ENCODE results near the gene ASTL.

The ASTL gene

DNA sequence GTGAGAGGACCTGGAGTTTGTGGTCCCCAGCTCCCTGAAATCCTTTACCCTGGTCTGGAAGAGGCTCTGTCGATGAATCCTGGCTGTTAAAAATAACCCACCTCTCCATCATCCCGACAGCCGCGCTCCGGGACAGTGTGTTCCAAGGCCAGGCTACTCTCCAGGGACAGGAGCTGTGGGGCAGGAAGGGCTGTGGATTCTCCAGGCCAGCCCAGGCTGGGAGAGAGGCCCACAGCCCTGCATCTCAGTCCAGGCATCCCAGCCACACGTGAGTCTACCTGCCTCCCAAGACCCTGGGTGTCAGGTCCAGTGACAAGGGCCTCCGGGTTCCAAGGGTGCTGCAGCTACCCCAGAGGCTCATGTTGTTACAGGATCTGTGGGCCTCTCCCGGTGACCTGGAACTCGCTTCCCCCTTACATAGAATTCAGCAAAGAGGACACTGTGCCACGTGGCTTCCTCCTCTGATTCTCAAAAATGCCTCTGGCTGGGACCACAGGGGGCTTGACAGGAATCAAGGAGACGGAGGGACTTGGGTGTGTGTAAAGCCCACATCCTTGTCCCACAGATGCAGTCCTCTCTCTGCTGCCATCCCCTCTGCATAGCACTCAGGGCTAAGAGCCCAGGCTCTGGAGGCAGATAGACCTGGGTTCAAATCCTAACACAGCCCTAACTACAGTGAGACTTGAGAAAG is 39.3 kb downstream of the ASTL start:
- TF ChIP-seq, protein P1, sequence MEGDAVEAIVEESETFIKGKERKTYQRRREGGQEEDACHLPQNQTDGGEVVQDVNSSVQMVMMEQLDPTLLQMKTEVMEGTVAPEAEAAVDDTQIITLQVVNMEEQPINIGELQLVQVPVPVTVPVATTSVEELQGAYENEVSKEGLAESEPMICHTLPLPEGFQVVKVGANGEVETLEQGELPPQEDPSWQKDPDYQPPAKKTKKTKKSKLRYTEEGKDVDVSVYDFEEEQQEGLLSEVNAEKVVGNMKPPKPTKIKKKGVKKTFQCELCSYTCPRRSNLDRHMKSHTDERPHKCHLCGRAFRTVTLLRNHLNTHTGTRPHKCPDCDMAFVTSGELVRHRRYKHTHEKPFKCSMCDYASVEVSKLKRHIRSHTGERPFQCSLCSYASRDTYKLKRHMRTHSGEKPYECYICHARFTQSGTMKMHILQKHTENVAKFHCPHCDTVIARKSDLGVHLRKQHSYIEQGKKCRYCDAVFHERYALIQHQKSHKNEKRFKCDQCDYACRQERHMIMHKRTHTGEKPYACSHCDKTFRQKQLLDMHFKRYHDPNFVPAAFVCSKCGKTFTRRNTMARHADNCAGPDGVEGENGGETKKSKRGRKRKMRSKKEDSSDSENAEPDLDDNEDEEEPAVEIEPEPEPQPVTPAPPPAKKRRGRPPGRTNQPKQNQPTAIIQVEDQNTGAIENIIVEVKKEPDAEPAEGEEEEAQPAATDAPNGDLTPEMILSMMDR (IDR thresholded peaks at IDR 0.05; ENCODE audit: poor library complexity, severe bottlenecking), result no peak
- Histone ChIP-seq H3K27ac (ENCODE audit: poor library complexity, severe bottlenecking) (no peak overlapping the region), H3K9me3 (ENCODE audit: severe bottlenecking) (no peaks in the 10 kb centered on the region), H3K4me1 (ENCODE audit: insufficient read depth, poor library complexity, severe bottlenecking) (peaks cover 7% of the 10 kb centered on the region), H3K36me3 (ENCODE audit: low read depth) (no peaks in the 10 kb centered on the region), H3K4me3 (ENCODE audit: severe bottlenecking) (no peak overlapping the region), H3K27me3 (ENCODE audit: insufficient read depth, poor library complexity, severe bottlenecking) (no peaks in the 10 kb centered on the region)
- DNase-seq (ENCODE audit: low spot score) (peak; percentile 29), ATAC-seq (ENCODE audit: low read depth) (no peak)

- H3K27me3 ChIP-seq (ENCODE audit: insufficient read depth, poor library complexity, severe bottlenecking), result no peaks in the 10 kb centered on the region
- no peaks in the 10 kb centered on the region for H3K36me3 ChIP-seq (ENCODE audit: low read depth)
- ATAC-seq (ENCODE audit: low read depth), result no peak
- no peak overlapping the region for H3K27ac ChIP-seq (ENCODE audit: poor library complexity, severe bottlenecking)
- no peak overlapping the region for H3K4me3 ChIP-seq (ENCODE audit: severe bottlenecking)
- no peaks in the 10 kb centered on the region for H3K9me3 ChIP-seq (ENCODE audit: severe bottlenecking)
- TF ChIP-seq, protein P1 (IDR thresholded peaks at IDR 0.05; ENCODE audit: poor library complexity, severe bottlenecking), result no peak
- peaks cover 7% of the 10 kb centered on the region for H3K4me1 ChIP-seq (ENCODE audit: insufficient read depth, poor library complexity, severe bottlenecking)
- peak; percentile 28 for DNase-seq (ENCODE audit: low spot score)
Observed at GRCh38 chr2:96097951-96098823, 40.1 kb downstream of the ASTL start.

DNA sequence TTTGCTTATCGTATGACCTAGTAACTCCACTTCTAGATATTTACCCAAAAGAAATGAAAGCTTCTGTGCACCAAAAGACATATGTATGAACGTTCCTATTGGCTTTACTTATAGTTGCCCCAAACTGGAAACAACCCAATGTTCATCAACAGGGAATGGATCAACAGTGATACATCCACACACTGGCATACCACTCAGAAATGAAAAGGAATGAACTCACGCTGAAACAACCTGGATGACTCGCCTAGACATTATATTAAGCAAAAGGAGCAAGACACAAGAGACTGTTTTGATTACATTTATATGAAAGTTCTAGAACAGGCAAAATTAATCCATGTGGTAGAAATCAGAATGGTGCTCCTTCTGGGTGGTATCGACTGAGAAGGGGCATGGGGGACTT is 40.9 kb downstream of the ASTL start:
- Histone ChIP-seq H3K9me3 (ENCODE audit: severe bottlenecking) (no peaks in the 10 kb centered on the region), H3K36me3 (ENCODE audit: low read depth) (no peaks in the 10 kb centered on the region), H3K27ac (ENCODE audit: poor library complexity, severe bottlenecking) (no peak overlapping the region), H3K27me3 (ENCODE audit: insufficient read depth, poor library complexity, severe bottlenecking) (no peaks in the 10 kb centered on the region), H3K4me3 (ENCODE audit: severe bottlenecking) (no peak overlapping the region), H3K4me1 (ENCODE audit: insufficient read depth, poor library complexity, severe bottlenecking) (peaks cover 7% of the 10 kb centered on the region)
- TF ChIP-seq, protein P1 (IDR thresholded peaks at IDR 0.05; ENCODE audit: poor library complexity, severe bottlenecking), result no peak
- no peak for ATAC-seq (ENCODE audit: low read depth)
- DNase-seq (ENCODE audit: low spot score), result no peak

DNA sequence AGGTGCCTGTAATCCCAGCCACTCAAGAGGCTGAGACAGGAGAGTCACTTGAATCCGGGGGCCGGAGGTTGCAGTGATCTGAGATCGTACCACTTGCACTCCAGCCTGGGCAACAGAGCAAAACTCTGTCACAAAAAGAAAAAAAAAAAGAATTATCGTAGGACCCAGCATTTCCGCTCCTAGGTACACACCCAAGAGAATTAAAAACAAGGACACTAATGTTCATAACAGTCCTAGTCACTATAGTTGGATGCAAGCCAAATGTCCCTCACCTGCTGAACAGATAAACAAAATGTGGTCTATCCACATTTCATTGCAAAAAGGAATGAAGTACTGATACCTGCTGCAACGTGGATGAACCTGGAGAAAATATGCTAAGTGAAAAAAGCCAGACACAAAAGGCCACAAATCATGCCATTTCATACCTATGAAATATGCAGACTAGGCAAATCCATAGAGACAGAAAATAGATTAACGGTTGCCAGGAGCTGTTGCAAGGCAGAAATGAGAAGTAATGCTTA is 43.1 kb downstream of the ASTL start:
- no peaks in the 10 kb centered on the region for H3K9me3 ChIP-seq (ENCODE audit: severe bottlenecking)
- DNase-seq (ENCODE audit: low spot score), result no peak
- no peak overlapping the region for H3K27ac ChIP-seq (ENCODE audit: poor library complexity, severe bottlenecking)
- H3K27me3 ChIP-seq (ENCODE audit: insufficient read depth, poor library complexity, severe bottlenecking), result no peaks in the 10 kb centered on the region
- TF ChIP-seq, protein P1 (IDR thresholded peaks at IDR 0.05; ENCODE audit: poor library complexity, severe bottlenecking), result no peak
- H3K4me1 ChIP-seq (ENCODE audit: insufficient read depth, poor library complexity, severe bottlenecking), result peaks cover 4% of the 10 kb centered on the region
- H3K36me3 ChIP-seq (ENCODE audit: low read depth), result no peaks in the 10 kb centered on the region
- no peak overlapping the region for H3K4me3 ChIP-seq (ENCODE audit: severe bottlenecking)
- no peak for ATAC-seq (ENCODE audit: low read depth)

Data from RWPE2 (cell line).